ACC112 (cell line): ENCODE data around the gene TMEM254.
"Not testable (repeated sequence)": the region's sequence is repeated elsewhere in the genome, so short reads cannot be mapped to it uniquely, and the experiment has no call there.

ENCODE experiments used
- H2AFZ ChIP-seq: fragments of 200-600 bp; sonication (generic); one replicate; pipeline ENCODE4 v1.6.0; 2017; ENCODE audit warnings: antibody characterized with exemption, low read length; ENCODE audit not compliant: unreplicated experiment
- H3K27ac ChIP-seq: fragments of 200-600 bp; sonication (generic); 2 replicates; pipeline ENCODE4 v1.5.1; 2014; ENCODE audit warnings: low read depth, mild to moderate bottlenecking, antibody characterized with exemption, low read length, moderate library complexity
- H3K27me3 ChIP-seq: fragments of 200-600 bp; sonication (generic); 2 replicates; pipeline ENCODE4 v1.6.1; 2014; ENCODE audit warnings: mild to moderate bottlenecking, antibody characterized with exemption, low read length, moderate library complexity, mixed read lengths; ENCODE audit not compliant: insufficient read depth
- H3K36me3 ChIP-seq: fragments of 200-600 bp; sonication (generic); 2 replicates; pipeline ENCODE4 v1.6.1; 2016; ENCODE audit warnings: mild to moderate bottlenecking, antibody characterized with exemption, low read length, moderate library complexity, mixed read lengths; ENCODE audit not compliant: insufficient read depth
- H3K4me1 ChIP-seq: fragments of 200-600 bp; sonication (generic); one replicate; pipeline ENCODE4 v1.6.1; 2016; ENCODE audit warnings: low read length, mixed read lengths; ENCODE audit not compliant: insufficient read depth, unreplicated experiment, control insufficient read depth
- H3K4me3 ChIP-seq: fragments of 200-600 bp; sonication (generic); 2 replicates; pipeline ENCODE4 v1.5.1; 2014; ENCODE audit warnings: mild to moderate bottlenecking, low read depth, low read length
- H3K79me2 ChIP-seq: fragments of 200-600 bp; sonication (generic); one replicate; pipeline ENCODE4 v1.6.0; 2016; ENCODE audit warnings: low read length; ENCODE audit not compliant: control insufficient read depth, unreplicated experiment, insufficient read depth

Gene TMEM254

DNA sequence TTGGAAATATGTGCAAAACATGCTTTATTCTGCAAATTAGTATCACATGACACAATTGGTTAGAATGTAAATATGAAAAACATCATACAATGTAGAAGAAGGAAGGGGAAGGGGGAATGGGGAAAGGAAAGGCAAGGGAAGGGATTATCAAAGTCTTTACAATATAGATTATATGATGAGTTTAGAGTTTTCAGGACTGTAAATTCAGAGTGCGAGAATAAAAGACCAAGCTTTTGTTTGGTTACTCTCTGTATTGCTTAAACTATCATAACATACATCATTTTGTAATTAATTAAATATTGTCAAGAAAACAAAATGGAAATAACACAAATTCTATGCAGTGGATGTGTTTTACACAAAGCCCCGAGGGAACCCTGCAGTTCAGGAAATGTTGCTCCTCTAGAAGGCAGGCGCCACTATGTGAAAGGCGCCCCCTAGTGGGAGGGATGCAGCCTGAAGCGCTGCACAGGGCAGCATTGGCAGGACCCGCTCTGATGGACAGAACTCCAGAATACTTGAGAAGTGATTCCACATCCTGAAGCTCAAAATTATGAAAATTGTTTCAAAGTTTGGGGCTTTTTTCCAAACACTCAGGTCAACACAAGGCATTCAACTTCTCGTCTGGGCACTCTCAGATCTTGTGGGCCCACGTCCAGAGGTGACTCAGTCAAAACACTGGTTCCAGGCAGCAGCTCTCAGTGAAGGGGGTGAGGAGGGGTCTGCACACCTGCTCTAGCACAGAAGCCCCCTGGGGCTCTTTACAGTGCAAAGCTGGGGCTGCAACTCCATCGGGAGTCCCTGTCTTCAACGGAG lies 31.6 kb upstream of the TMEM254 start:
- H3K4me3 ChIP-seq = no peak overlapping the region
- H3K4me1 ChIP-seq = peaks cover 5% of the 10 kb centered on the region
- H3K36me3 ChIP-seq = no peaks in the 10 kb centered on the region
- H2AFZ ChIP-seq = no peak overlapping the region
- H3K27me3 ChIP-seq = no peaks in the 10 kb centered on the region
- H3K27ac ChIP-seq = no peak overlapping the region
- no peaks in the 10 kb centered on the region for H3K79me2 ChIP-seq

DNA sequence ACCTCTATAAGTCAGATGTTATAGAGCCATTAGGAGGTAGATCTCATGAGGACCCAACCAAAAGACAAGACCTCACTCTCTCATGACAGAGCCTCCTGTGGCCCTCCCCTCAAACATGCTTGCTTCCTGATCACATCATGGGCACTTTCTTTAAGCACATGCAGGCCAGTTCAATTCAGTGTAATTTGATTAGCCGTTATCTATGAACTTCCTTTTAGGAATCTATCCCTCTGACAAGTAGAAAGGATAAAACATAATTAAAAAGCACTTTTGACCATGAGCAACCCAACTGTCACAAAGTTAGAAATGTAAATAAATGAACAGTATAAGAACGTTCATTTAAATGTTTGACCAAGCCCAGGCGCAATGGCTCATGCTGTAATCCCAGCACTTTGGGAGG lies 27.7 kb upstream of the TMEM254 start:
- H3K4me3 ChIP-seq = no peak overlapping the region
- no peaks in the 10 kb centered on the region for H3K79me2 ChIP-seq
- no peak overlapping the region for H3K27ac ChIP-seq
- H2AFZ ChIP-seq = no peak overlapping the region
- no peaks in the 10 kb centered on the region for H3K27me3 ChIP-seq
- H3K4me1 ChIP-seq = peaks cover 5% of the 10 kb centered on the region
- no peaks in the 10 kb centered on the region for H3K36me3 ChIP-seq

GRCh38 chr10:80051993-80052392 lies 26.5 kb upstream of the TMEM254 start:
- H3K27ac ChIP-seq = no peak overlapping the region
- H3K79me2 ChIP-seq = no peaks in the 10 kb centered on the region
- H3K4me1 ChIP-seq = peaks cover 5% of the 10 kb centered on the region
- H3K36me3 ChIP-seq = no peaks in the 10 kb centered on the region
- H3K27me3 ChIP-seq = no peaks in the 10 kb centered on the region
- no peak overlapping the region for H3K4me3 ChIP-seq
- H2AFZ ChIP-seq = no peak overlapping the region

DNA sequence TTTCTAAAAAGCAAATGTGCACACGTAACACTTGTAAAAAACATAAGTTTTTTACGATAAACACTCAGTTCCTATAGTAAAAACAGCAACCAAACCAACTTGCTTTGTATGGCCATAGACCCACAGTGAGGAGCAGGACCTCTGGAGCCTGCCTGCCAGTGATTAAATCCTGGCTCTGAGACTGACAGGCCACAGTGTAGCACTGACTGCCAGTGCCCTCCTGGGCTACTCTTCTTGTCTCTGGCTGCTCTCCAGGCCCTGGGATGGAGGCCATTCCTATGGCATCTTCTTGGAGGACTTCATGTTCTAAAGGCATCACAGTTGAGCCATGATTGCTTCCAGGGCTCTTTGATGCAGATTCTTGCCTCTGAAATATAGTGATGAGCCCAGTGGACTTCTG lies 22.7 kb upstream of the TMEM254 start:
- Histone ChIP-seq H3K27me3 (no peaks in the 10 kb centered on the region), H3K4me3 (no peak overlapping the region), H3K4me1 (no peaks in the 10 kb centered on the region), H3K27ac (no peak overlapping the region), H3K79me2 (no peaks in the 10 kb centered on the region), H3K36me3 (no peaks in the 10 kb centered on the region), H2AFZ (no peak overlapping the region)

GRCh38 chr10:80057171-80057570 lies 21.3 kb upstream of the TMEM254 start:
- Histone ChIP-seq H3K27ac (no peak overlapping the region), H2AFZ (no peak overlapping the region), H3K79me2 (no peaks in the 10 kb centered on the region), H3K27me3 (no peaks in the 10 kb centered on the region), H3K4me3 (no peak overlapping the region), H3K36me3 (no peaks in the 10 kb centered on the region), H3K4me1 (no peaks in the 10 kb centered on the region)

DNA sequence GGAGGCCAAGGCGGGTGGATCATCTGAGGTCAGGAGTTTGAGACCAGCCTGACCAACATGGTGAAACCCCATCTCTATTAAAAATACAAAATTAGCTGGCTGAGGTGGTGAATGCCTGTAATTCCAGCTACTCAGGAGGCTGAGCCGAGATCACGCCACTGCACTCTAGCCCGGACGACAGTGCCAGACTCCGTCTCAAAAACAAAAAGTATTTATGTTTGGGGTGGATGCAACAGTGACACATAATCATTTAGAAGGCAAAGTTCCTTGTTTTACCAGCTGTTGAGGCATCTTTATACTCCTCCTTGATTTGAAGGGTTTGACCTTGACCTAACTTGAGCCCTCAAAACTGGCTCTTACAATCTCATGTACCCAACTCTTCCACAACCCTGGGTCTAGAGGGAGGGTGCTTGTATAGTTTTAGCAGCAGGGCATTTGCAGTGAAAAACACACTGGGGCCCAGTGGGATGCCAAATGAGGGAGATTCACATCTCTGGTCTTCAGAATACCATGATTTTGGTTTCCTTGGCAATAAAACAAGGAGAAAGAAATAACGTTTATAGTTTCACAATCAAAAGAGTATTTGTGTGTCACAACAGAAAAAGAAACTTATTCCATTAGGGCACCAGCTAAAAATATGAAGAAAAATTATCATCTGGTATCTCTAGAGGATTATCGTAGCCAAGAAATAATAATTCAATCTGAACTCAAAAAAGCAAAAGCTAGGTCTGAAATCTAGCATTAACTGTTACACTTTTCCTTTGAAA lies 14.2 kb upstream of the TMEM254 start:
- Histone ChIP-seq H2AFZ (no peak overlapping the region), H3K27me3 (no peaks in the 10 kb centered on the region), H3K79me2 (no peaks in the 10 kb centered on the region), H3K36me3 (peaks cover 2% of the 10 kb centered on the region; the same call in 1 of the 2 replicates), H3K4me3 (no peak overlapping the region), H3K27ac (no peak overlapping the region), H3K4me1 (no peaks in the 10 kb centered on the region)

- Histone ChIP-seq H3K27ac (no peak overlapping the region), H3K36me3 (peaks cover 3% of the 10 kb centered on the region; the same call in 1 of the 2 replicates), H3K27me3 (no peaks in the 10 kb centered on the region), H2AFZ (no peak overlapping the region), H3K4me1 (peaks cover 5% of the 10 kb centered on the region), H3K79me2 (no peaks in the 10 kb centered on the region), H3K4me3 (no peak overlapping the region)
Measured at GRCh38 chr10:80066809-80067208, 11.7 kb upstream of the TMEM254 start.

GRCh38 chr10:80067821-80068220 lies 10.6 kb upstream of the TMEM254 start:
- not testable (repeated sequence) for H3K4me1 ChIP-seq, H3K79me2 ChIP-seq, H3K4me3 ChIP-seq, H3K27ac ChIP-seq, H3K36me3 ChIP-seq, H3K27me3 ChIP-seq, H2AFZ ChIP-seq

DNA sequence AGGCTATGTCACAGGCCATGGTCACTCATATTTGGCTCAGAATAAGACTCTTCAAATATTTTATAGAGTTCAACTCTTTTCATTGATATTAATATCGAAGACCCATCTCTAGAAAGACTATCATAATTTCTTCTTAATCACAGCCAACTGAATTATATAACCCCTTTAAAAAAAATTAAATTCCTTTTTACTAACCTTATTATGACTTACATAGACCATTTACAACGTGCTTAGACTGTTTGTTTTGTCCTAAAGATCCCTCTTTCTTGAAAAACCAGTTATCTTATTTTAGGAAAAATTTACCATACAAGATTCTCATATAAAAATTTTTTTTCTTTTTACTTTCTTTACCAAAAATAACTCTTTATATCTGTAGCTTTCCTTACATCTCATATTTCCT lies 10.2 kb upstream of the TMEM254 start:
- Histone ChIP-seq H3K27ac (no peak overlapping the region), H3K4me1 (peaks cover 5% of the 10 kb centered on the region), H2AFZ (no peak overlapping the region), H3K27me3 (no peaks in the 10 kb centered on the region), H3K79me2 (no peaks in the 10 kb centered on the region), H3K36me3 (peaks cover 3% of the 10 kb centered on the region; the same call in 1 of the 2 replicates), H3K4me3 (no peak overlapping the region)

GRCh38 chr10:80070057-80070456 lies 8.4 kb upstream of the TMEM254 start:
- Histone ChIP-seq H3K4me1 (peaks cover 5% of the 10 kb centered on the region), H3K27me3 (no peaks in the 10 kb centered on the region), H2AFZ (no peak overlapping the region), H3K79me2 (no peaks in the 10 kb centered on the region), H3K27ac (no peak overlapping the region), H3K36me3 (peaks cover 3% of the 10 kb centered on the region; the same call in 1 of the 2 replicates), H3K4me3 (no peak overlapping the region)

GRCh38 chr10:80072584-80072983 lies 5.9 kb upstream of the TMEM254 start:
- Histone ChIP-seq H3K36me3 (peaks cover 3% of the 10 kb centered on the region; the same call in 1 of the 2 replicates), H2AFZ (no peak overlapping the region), H3K4me3 (no peak overlapping the region), H3K27me3 (no peaks in the 10 kb centered on the region), H3K79me2 (no peaks in the 10 kb centered on the region), H3K4me1 (peaks cover 18% of the 10 kb centered on the region), H3K27ac (no peak overlapping the region)
